ENCODE results near the gene CSGALNACT2.

The CSGALNACT2 gene

DNA sequence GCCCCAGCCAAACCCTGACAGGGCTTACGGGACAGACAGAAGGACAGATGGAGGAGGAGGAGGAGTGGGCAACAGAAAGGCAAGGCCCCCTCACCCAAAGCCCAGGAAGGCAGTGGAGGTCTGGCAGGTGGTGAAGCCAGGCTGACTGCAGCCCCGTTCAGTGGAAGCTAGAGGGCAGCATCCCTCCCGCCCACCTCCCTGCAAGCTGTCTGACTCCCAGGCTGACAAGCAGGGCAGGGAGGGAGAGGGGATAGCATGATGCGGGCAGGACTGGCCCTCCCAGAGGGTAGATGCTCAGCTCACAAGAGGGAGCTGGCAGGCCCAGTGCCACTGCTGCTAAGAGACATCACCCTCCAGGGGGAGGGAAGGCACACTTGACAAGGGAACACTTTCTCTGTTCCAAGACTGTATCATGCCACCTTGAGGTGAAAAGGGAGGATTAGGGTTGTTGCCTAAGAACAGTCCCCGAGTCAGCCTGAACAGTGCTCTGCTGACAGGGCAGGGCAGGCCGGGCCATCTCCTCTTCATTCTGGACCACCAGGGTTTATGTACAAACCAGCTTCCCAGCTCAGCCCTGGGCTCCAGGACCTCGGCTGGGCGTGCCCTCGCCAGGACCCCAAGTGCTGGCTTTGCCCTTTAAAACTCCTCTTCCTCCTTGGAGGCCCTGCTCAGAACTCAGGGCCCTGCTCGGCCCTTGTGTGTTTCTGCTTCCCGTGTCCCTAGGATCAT is 66.9 kb downstream of the CSGALNACT2 start:
- Histone ChIP-seq H3K4me1 (ENCODE audit: low read length) (no peaks in the 10 kb centered on the region), H3K4me3 (ENCODE audit: low read length) (no peak overlapping the region), H3K27me3 (ENCODE audit: low read depth, low read length) (no peaks in the 10 kb centered on the region), H3K9ac (ENCODE audit: low read length) (no peak overlapping the region), H4K20me1 (ENCODE audit: insufficient read depth, low read length) (no peaks in the 10 kb centered on the region), H3K27ac (ENCODE audit: low read length) (no peak overlapping the region), H3K79me2 (ENCODE audit: low read length) (no peaks in the 10 kb centered on the region), H2AFZ (ENCODE audit: low read depth, low read length) (no peak overlapping the region; the same call in 1 of the 2 replicates), H3K4me2 (ENCODE audit: low read length) (peak overlapping the region; percentile 57), H3K9me3 (ENCODE audit: insufficient read depth, low read length) (no peaks in the 10 kb centered on the region), H3K36me3 (replicated peaks; ENCODE audit: low read depth, low read length) (no peaks in the 10 kb centered on the region)
- TF ChIP-seq CTCF (IDR thresholded peaks at IDR 0.05; ENCODE audit: low read depth, low read length): peak; percentile 64
- TF ChIP-seq EZH2phosphoT487 (IDR thresholded peaks at IDR 0.05; ENCODE audit: low read depth): no peak

GRCh38 chr10:43205681-43206390 is 67.6 kb downstream of the CSGALNACT2 start:
- Histone ChIP-seq H3K36me3 (replicated peaks; ENCODE audit: low read depth, low read length) (no peaks in the 10 kb centered on the region), H3K4me2 (ENCODE audit: low read length) (no peak overlapping the region), H3K9ac (ENCODE audit: low read length) (no peak overlapping the region), H2AFZ (ENCODE audit: low read depth, low read length) (no peak overlapping the region), H3K27me3 (ENCODE audit: low read depth, low read length) (no peaks in the 10 kb centered on the region), H3K4me3 (ENCODE audit: low read length) (no peak overlapping the region), H3K79me2 (ENCODE audit: low read length) (no peaks in the 10 kb centered on the region), H4K20me1 (ENCODE audit: insufficient read depth, low read length) (no peaks in the 10 kb centered on the region), H3K27ac (ENCODE audit: low read length) (no peak overlapping the region), H3K4me1 (ENCODE audit: low read length) (no peaks in the 10 kb centered on the region), H3K9me3 (ENCODE audit: insufficient read depth, low read length) (no peaks in the 10 kb centered on the region)
- no peak for TF ChIP-seq EZH2phosphoT487 (IDR thresholded peaks at IDR 0.05; ENCODE audit: low read depth)
- no peak for TF ChIP-seq CTCF (IDR thresholded peaks at IDR 0.05; ENCODE audit: low read depth, low read length)

GRCh38 chr10:43206391-43207235 is 68.4 kb downstream of the CSGALNACT2 start:
- H3K9ac ChIP-seq (ENCODE audit: low read length): no peak overlapping the region
- H3K36me3 ChIP-seq (replicated peaks; ENCODE audit: low read depth, low read length): no peaks in the 10 kb centered on the region
- H3K9me3 ChIP-seq (ENCODE audit: insufficient read depth, low read length): no peaks in the 10 kb centered on the region
- no peaks in the 10 kb centered on the region for H4K20me1 ChIP-seq (ENCODE audit: insufficient read depth, low read length)
- no peaks in the 10 kb centered on the region for H3K4me1 ChIP-seq (ENCODE audit: low read length)
- no peak overlapping the region for H3K4me2 ChIP-seq (ENCODE audit: low read length)
- TF ChIP-seq CTCF (IDR thresholded peaks at IDR 0.05; ENCODE audit: low read depth, low read length) (no peak), EZH2phosphoT487 (IDR thresholded peaks at IDR 0.05; ENCODE audit: low read depth) (no peak)
- H2AFZ ChIP-seq (ENCODE audit: low read depth, low read length): no peak overlapping the region
- H3K4me3 ChIP-seq (ENCODE audit: low read length): no peak overlapping the region
- no peak overlapping the region for H3K27ac ChIP-seq (ENCODE audit: low read length)
- no peaks in the 10 kb centered on the region for H3K79me2 ChIP-seq (ENCODE audit: low read length)
- no peaks in the 10 kb centered on the region for H3K27me3 ChIP-seq (ENCODE audit: low read depth, low read length)

All from OCI-LY3 (cell line).